Ammon's horn (tissue), 1 donor: ENCODE data around the gene FAM240A.
A peak's percentile ranks its signal among the peaks of the same experiment; 100 is the strongest.
"Not testable (repeated sequence)": the region's sequence is repeated elsewhere in the genome, so short reads cannot be mapped to it uniquely, and the experiment has no call there.

Experiments
- DNase-seq: peaks from one replicate; pipeline ENCODE4 v3.0.0-alpha.2; 2016; ENCODE audit warnings: low spot score

FAM240A gene

DNA sequence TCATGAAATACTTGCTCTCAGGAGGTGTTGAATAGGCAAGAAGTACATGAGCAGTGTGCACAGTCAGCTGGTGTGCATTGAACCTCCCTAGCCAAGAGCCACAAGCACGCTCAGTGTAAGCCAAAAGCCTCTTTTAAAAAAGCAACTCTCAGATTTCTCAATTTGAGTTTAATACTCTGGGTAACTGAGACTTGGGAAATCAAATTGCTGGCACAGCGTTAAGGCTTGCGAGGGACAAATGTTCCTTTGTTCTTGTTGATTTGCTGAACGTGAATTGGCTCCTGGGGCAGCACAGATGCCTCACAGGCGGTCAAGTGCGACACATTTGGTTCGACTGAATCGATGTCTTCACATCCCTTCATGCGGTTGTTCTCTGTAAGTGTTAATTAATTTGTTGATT lies at the start of gene FAM240A:
TSS of gene FAM240A (plus strand) at position 202 of the 400 bp plus-strand sequence. CDS start at position 361, 159 bp downstream.
- DNase-seq = peak; percentile 84

DNA sequence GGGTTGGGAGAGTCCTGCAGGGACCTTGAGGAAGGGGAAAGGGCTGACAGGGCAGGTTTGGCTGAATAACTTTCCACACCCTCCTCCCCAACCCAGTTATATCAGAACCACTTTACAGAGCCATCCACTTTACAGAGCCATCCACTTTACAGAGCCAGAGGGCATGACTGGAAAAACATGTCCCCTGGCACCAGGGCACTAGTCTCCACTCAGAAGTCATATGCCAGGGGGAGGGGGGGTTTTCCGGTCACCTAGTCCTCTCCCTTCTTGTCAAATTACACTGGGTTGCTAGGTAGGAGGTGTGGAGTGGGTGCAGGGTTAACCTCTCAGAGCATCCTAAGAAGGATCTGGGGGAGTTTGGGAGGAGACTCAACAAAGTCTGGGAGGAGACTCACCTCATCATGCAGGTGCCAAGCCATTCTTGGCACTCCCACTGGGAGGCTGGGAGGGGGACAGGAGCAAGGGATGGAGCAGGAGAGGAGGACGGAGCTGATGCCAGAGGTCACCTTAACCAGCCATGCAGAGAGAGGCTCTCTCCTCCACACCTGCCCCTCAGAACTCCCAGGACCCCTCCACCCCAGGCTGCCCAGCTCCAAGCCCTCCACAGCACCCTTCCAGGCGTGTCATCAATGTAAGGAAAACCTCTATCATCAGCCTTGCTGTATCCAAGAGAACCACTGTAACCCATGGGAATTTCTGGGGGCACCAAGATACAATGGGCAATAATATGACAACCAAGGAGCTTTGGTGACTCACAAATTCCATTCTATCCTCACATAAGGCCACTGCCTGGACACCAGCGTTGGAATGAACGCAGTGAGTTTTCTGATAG lies 47.9 kb upstream of the FAM240A start:
- DNase-seq = no peak

GRCh38 chr3:46565077-46565476 lies 47.2 kb upstream of the FAM240A start:
- no peak for DNase-seq

GRCh38 chr3:46565607-46566039 lies 46.7 kb upstream of the FAM240A start:
- no peak for DNase-seq

DNA sequence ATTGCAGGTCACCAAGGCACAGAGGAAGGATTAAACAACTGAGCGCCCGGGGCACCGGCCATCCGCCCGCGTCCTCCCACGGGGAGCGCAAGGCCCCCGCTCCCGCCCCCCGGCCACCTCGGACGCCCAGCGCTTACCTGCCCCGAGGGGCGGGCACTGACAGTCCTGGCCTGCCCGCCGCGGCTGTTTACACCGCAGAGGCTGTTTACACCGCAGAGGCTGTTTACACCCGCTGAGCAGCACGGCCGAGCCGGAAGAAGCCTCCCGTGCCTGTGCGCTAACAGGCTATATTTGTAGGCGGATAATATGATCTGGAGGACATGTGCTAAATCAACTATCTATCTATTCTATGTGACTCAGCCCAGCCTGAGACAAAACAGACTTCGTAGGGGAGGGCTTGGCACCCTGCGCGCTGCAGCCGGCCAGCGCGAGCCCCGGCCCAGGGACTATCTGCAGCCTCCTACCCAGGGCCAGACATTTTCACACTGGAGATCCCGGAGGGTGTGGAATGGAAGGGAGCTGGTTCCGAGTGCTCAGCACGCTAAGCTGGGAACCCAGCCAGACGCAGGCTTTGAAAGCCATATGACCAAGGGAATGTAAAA lies 46.2 kb upstream of the FAM240A start, which contains the start of gene LRRC2:
TSS of gene LRRC2 (minus strand) at position 263 of the 602 bp plus-strand sequence. CDS start 14,711 bp downstream, outside the sequence.
- DNase-seq = peak; percentile 20

- no peak for DNase-seq
Measured at GRCh38 chr3:46571684-46572083, 40.6 kb upstream of the FAM240A start.

DNA sequence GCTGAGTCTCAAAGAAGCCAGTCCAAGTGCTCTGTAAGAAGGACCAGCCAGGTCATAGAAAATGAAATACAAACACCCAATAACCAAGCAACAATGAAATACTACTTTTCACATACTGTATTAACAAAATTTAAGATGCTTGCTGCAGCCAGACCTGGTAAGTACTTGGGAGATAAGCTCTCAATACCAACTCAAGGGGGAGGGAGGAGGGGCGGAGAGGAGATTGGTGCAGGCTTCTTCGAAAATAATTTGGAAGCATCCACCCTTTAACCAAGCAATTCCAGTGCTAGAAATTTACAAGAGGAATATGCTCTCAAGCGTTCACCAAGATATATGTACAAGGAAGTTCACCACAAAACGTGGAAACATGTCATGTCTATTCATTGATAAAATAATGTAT lies 38.6 kb upstream of the FAM240A start:
- DNase-seq = no peak

GRCh38 chr3:46574243-46574646 lies 38.1 kb upstream of the FAM240A start:
- no peak for DNase-seq

DNA sequence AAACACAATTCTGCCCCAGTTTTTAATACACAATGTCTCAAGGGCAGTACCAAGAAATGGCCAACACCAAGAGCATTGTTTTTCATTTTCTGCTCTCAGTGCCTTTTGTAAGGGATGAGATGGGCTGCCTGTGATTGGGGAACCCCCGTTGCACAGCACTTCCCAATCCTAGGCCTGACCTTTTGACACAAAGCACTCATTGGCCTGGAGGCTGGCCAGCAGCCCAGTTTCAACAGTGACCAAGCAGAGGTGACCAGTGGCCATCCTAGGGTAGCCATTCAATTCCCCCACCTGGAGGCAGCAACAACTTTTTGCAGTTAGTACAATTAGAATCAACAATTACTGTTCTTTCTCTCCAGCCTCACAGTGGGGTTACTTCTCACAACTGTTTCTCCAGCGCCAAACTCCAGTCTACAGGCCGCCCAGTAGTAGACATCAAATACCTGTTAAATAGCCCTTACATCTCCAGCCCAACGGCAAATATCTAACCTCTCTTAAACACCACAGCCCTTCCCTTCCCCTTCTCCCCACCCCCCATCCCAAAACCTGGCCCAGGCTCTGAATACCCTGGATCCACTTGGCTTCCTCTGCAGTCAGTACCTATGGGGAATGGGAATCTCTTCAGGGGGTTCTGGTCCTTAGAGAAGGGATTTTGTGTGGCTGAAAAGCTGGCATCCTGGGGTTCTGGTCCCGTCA lies 37.3 kb upstream of the FAM240A start:
- no peak for DNase-seq

DNA sequence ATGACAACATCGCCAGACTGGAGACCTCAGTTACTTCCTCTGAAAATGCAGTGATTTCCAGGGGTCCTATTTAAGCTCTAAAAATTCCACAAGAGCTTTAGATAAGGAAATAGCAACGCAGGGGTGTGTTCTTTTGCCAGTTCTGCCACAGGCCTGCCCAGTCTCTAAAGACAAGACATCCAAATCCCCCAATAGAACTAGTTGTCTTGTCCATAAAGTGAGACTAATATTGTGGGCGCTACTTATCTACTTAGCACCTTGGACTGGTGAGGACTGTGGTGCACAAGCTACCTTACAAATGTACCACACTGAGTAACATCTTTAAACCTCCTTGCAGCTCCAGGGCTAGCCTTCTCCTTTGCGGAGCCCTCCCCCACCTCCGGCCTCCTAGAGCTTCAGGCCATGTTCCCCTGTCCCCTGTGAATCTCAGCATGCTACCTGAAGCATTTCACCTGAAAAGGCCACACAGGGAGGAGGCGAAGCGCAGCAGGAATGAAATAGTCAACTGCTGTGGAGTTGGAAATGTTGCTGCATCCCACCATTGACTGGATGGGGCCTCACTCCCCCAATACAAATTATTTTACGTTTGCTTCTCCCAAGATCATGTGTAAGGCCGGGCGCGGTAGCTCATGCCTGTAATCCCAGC lies 36.6 kb upstream of the FAM240A start:
- no peak for DNase-seq

DNA sequence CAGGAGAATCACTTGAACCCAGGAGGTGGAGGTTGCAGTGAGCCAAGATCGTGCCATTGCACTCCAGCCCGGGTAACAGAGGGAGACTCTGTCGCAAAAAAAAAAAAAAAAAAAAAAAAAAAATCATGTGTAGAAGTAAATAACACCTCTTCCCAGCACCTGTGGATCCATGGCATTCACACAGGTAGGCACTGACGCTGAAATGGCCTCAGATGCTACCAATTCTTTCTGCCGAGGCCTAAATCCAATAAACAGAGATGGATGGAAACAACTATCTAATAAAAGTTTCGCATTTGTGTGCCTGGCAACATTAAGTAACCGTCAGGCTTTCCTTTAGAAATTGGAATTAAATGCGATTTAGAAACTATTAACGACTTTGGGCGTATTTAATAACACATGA lies 35.9 kb upstream of the FAM240A start:
- DNase-seq = no peak

GRCh38 chr3:46576879-46577278 lies 35.4 kb upstream of the FAM240A start:
- no peak for DNase-seq

DNA sequence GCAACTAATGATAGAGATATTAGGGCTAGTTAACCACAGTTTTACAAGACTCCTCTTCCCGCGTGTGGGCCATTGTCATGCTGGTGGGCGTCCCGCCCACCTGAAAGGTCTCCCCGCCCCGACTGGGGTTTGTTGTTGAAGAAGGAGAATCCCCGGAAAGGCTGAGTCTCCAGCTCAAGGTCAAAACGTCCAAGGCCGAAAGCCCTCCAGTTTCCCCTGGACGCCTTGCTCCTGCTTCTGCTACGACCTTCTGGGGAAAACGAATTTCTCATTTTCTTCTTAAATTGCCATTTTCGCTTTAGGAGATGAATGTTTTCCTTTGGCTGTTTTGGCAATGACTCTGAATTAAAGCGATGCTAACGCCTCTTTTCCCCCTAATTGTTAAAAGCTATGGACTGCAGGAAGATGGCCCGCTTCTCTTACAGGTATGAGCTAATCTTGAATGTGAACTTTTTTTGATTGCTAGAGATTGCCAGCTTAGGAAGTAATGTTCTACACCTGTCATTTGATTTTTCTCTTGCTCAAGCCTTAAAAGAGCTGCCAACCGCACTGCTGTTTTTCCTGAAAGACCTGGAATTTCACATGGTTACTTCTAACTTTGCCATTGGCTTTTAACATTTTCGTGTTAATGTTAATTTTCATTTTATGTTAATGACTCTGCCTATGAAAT lies 34.6 kb upstream of the FAM240A start:
- not testable (repeated sequence) for DNase-seq

DNA sequence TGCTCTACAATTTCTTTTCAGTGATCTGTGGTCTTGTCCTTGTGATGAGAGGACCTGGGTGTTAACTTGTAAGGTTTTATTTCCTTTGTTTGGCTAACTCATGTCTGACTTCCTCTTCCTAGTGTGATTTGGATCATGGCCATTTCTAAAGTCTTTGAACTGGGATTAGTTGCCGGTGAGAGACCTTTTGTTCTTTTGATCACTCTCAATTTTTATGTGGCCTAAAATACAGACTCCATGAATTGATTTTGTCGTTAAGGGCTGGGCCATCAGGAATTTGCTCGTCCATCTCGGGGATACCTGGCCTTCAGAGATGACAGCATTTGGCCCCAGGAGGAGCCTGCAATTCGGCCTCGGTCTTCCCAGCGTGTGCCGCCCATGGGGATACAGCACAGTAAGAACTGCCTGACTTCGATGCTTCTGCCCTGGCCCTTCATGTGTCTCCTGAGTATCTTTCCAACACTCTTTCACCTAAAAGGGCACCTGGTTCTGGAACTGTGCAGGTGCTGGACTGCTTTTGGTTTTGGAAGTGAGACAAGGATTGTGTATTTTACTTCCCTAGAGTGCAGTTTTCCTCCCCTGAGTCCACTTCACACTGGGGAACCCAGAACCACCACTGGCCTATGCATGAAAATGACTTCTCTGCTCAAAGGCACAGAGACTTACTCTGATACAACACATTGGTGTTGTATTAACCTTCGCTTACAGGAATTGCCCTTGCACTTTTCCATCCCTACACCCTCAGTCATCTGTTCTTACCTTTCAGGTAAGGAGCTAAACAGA lies 33.2 kb upstream of the FAM240A start:
- DNase-seq = no peak

DNA sequence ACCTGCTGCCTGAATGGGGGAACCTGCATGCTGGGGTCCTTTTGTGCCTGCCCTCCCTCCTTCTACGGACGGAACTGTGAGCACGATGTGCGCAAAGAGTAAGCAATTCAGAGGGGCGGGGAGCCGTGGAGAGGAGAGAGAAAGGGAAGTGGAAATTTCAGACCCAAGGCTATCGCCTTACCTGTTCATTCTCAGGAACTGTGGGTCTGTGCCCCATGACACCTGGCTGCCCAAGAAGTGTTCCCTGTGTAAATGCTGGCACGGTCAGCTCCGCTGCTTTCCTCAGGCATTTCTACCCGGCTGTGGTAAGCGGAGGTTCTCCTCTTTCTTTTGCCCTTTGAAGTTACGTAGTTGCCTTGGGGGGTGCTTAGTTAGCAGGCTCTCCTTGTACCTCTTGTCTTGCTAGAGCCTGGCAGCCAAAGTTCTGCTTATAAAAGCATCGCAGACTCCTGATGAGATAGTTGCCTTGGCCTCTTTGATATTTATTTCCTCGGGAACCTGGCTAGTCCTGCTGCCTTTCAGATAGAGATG lies 32.5 kb upstream of the FAM240A start:
- DNase-seq = no peak

DNA sequence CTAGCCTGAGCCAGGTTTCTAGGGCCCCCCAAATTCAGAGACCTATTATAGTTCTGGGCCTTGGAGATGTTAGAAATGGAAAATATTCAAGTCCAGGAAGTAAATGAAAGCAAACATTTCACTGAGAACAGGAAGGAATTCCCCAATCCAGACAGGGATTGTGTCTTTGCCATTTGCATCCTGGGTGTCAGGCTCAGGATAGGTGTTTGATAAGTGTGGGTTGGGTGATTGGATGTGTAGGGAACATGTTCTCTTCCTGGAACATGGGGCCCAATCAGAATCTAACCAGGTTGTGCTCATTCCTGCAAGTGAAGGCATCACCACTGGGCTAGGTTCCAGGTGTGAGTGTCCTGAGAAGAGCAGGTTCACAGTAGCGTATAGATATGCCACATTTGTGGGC lies 31.6 kb upstream of the FAM240A start:
- no peak for DNase-seq

- DNase-seq = no peak
Measured at GRCh38 chr3:46584598-46585467, 27.5 kb upstream of the FAM240A start.

GRCh38 chr3:46585799-46586693 lies 26.3 kb upstream of the FAM240A start:
- DNase-seq = no peak
